Anterior cingulate cortex (tissue), 58 donors: ENCODE measurements around the gene VAV3.
"Not testable (repeated sequence)": the region's sequence is repeated elsewhere in the genome, so short reads cannot be mapped to it uniquely, and the experiment has no call there.

ENCODE experiments used
- DNase-seq, 58 donors: peaks; one replicate each; lab custom pipeline; 2025; lab: John Stamatoyannopoulos, UW

VAV3 gene

GRCh38 chr1:107965110-107965991 is at the start of gene VAV3:
TSS of gene VAV3 (minus strand) at chr1:107965180. CDS start at chr1:107964869, 311 bp downstream.
- DNase-seq: peak in 53 of 58 donors; percentile 3 to 73 (median 42)

- DNase-seq: no peak
Observed at GRCh38 chr1:108012553-108012952, 47.6 kb upstream of the VAV3 start.

- no peak for DNase-seq
Observed at GRCh38 chr1:108011295-108011694, 46.3 kb upstream of the VAV3 start.

- DNase-seq: no peak
Observed at GRCh38 chr1:108010581-108010980, 45.6 kb upstream of the VAV3 start.

- no peak for DNase-seq
Observed at GRCh38 chr1:108009603-108010195, 44.7 kb upstream of the VAV3 start.

- no peak for DNase-seq
Observed at GRCh38 chr1:108007531-108007930, 42.6 kb upstream of the VAV3 start.

- no peak for DNase-seq
Observed at GRCh38 chr1:108007070-108007469, 42.1 kb upstream of the VAV3 start.

- DNase-seq: not testable (repeated sequence)
Observed at GRCh38 chr1:108004919-108005318, 39.9 kb upstream of the VAV3 start.

- peak in 1 of 58 donors; percentile 63 for DNase-seq
Observed at GRCh38 chr1:108000620-108001111, 35.7 kb upstream of the VAV3 start.

- no peak for DNase-seq
Observed at GRCh38 chr1:108000184-108000583, 35.2 kb upstream of the VAV3 start.

- DNase-seq: no peak
Observed at GRCh38 chr1:107997866-107998265, 32.9 kb upstream of the VAV3 start.

- peak in 31 of 58 donors; percentile 3 to 64 (median 27) for DNase-seq
Observed at GRCh38 chr1:107993920-107994319, 28.9 kb upstream of the VAV3 start.

- DNase-seq: no peak
Observed at GRCh38 chr1:107992347-107992746, 27.4 kb upstream of the VAV3 start.

GRCh38 chr1:107991371-107992066 is 26.5 kb upstream of the VAV3 start:
- peak in 13 of 58 donors; percentile 5 to 49 (median 14) for DNase-seq

GRCh38 chr1:107990606-107991005 is 25.6 kb upstream of the VAV3 start:
- no peak for DNase-seq

GRCh38 chr1:107981277-107981676 is 16.3 kb upstream of the VAV3 start:
- no peak for DNase-seq

- DNase-seq: no peak
Observed at GRCh38 chr1:107979926-107980325, 14.9 kb upstream of the VAV3 start.

- DNase-seq: no peak
Observed at GRCh38 chr1:107979088-107979487, 14.1 kb upstream of the VAV3 start.

- DNase-seq: no peak
Observed at GRCh38 chr1:107976836-107977235, 11.9 kb upstream of the VAV3 start.

GRCh38 chr1:107976431-107976830 is 11.5 kb upstream of the VAV3 start:
- DNase-seq: no peak

- DNase-seq: no peak
Observed at GRCh38 chr1:107975851-107976250, 10.9 kb upstream of the VAV3 start.
